ENCODE results near the gene SMARCD3.

GRCh38 chr7:151208253-151208862 is 40.1 kb downstream of the SMARCD3 start:
- TF ChIP-seq ZNF274 (IDR thresholded peaks at IDR 0.05; ENCODE audit: low read depth, low read length): no peak
- no peak for TF ChIP-seq SUZ12 (IDR thresholded peaks at IDR 0.05; ENCODE audit: extremely low read depth, insufficient read depth, insufficient read length)
